ENCODE measurements around the gene CORO2B. TPM values are rescaled to one million over a fixed set of nuclear protein-coding genes. Genes with fewer than 3 reads are reported as not detected.

Gene CORO2B
- total RNA-seq, 2 donors from 2014 or later = 1.0 to 4.0 TPM

- no peaks in the 10 kb centered on the region for H3K9me3 ChIP-seq
- no peak for ATAC-seq
- H3K27me3 ChIP-seq = no peaks in the 10 kb centered on the region
- H3K27ac ChIP-seq = no peak overlapping the region
- WGBS, 2 donors = 86 to 88% methylated on average over 5 of the region's 5 CpGs
- no peaks in the 10 kb centered on the region for H3K36me3 ChIP-seq (replicated peaks in 1 of 2; ENCODE audit: insufficient read depth in 1 of 2, low read depth in 2 of 2)
- H3K4me1 ChIP-seq = no peaks in the 10 kb centered on the region
- no peak for DNase-seq
- TF ChIP-seq POLR2A (IDR thresholded peaks at IDR 0.05) = no peak
- no peak for TF ChIP-seq CTCF (IDR thresholded peaks at IDR 0.05)
- intact Hi-C loops (cut with DNase I) = no loop called here
- no peak overlapping the region for H3K4me3 ChIP-seq
Observed at GRCh38 chr15:68643216-68643830, 64.5 kb downstream of the CORO2B start.

DNA sequence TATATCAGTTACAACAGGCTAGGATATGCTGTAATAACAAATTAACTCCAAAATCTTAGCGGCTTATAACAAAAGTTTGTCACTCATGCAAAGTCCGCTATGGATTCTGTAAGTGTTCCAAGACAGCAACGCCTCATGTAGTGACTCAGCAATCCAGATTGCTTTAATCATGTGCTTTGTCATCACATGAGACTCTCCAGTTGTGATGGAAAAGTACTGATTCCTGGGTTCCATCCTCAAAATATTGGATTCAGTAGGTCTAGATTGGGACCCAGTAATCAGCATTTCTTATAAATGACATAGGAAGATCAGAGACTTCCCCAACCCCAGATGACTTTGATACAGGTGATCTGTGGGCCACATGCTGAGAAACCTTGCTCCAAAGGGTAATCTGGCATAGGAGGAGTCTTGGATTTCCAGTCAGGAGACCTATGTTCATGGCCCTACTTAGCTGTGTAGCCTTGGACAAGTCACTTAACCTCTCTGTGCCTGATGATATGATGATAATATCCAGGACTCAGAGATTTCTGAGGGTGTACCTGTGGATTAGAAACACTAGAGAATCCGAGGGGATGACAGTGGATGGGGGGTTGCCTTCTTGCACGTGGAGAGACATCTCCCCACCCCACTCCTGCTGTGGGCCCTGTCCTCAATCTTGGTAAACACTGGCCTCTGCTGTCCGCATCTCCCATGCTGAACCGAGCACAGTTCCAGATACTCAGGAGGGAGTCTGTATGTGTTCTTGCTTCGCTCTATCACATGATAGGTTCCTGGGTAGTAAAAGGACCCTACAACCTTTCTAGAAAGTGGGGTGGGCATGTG lies 65.5 kb downstream of the CORO2B start:
- intact Hi-C loops (cut with DNase I) = no loop called here
- no peaks in the 10 kb centered on the region for H3K4me1 ChIP-seq
- ATAC-seq (no peak), DNase-seq (no peak)
- no peaks in the 10 kb centered on the region for H3K27me3 ChIP-seq
- WGBS, 2 donors = 70 to 76% methylated on average over 8 of the region's 8 CpGs
- no peak for TF ChIP-seq CTCF (IDR thresholded peaks at IDR 0.05)
- no peak for TF ChIP-seq POLR2A (IDR thresholded peaks at IDR 0.05)
- H3K27ac ChIP-seq = no peak overlapping the region
- no peak overlapping the region for H3K4me3 ChIP-seq
- H3K9me3 ChIP-seq = no peaks in the 10 kb centered on the region
- H3K36me3 ChIP-seq (replicated peaks in 1 of 2; ENCODE audit: insufficient read depth in 1 of 2, low read depth in 2 of 2) = no peaks in the 10 kb centered on the region

- DNase-seq (no peak), ATAC-seq (no peak)
- intact Hi-C loops (cut with DNase I) = no loop called here
- Histone ChIP-seq H3K9me3 (no peaks in the 10 kb centered on the region), H3K36me3 (replicated peaks in 1 of 2; ENCODE audit: insufficient read depth in 1 of 2, low read depth in 2 of 2) (no peaks in the 10 kb centered on the region), H3K27ac (no peak overlapping the region), H3K4me1 (no peaks in the 10 kb centered on the region), H3K4me3 (no peak overlapping the region), H3K27me3 (no peaks in the 10 kb centered on the region)
- 88 to 97% methylated on average over 6 to 17 of the region's 17 CpGs for WGBS, 2 donors
- TF ChIP-seq POLR2A (IDR thresholded peaks at IDR 0.05) = no peak
- TF ChIP-seq CTCF (IDR thresholded peaks at IDR 0.05) = no peak
Observed at GRCh38 chr15:68644996-68645395, 66.2 kb downstream of the CORO2B start.

- WGBS, 2 donors = 65 to 66% methylated on average over 7 of the region's 7 CpGs
- no peaks in the 10 kb centered on the region for H3K9me3 ChIP-seq
- no peak for DNase-seq
- TF ChIP-seq CTCF (IDR thresholded peaks at IDR 0.05) (no peak), POLR2A (IDR thresholded peaks at IDR 0.05) (no peak)
- no peaks in the 10 kb centered on the region for H3K36me3 ChIP-seq (replicated peaks in 1 of 2; ENCODE audit: insufficient read depth in 1 of 2, low read depth in 2 of 2)
- no peak overlapping the region for H3K4me3 ChIP-seq
- no peaks in the 10 kb centered on the region for H3K4me1 ChIP-seq
- ATAC-seq = no peak
- no peaks in the 10 kb centered on the region for H3K27me3 ChIP-seq
- no peak overlapping the region for H3K27ac ChIP-seq
- intact Hi-C loops (cut with DNase I) = no loop called here
Observed at GRCh38 chr15:68646156-68646555, 67.4 kb downstream of the CORO2B start.
